NCI-H1694 (cell line): ENCODE data around the gene SYNRG.
"Not testable (repeated sequence)": the region's sequence is repeated elsewhere in the genome, so short reads cannot be mapped to it uniquely, and the experiment has no call there.

Source experiments
- DNase-seq: peaks from one replicate; lab custom pipeline; 2025; lab: John Stamatoyannopoulos, UW

The SYNRG gene

DNA sequence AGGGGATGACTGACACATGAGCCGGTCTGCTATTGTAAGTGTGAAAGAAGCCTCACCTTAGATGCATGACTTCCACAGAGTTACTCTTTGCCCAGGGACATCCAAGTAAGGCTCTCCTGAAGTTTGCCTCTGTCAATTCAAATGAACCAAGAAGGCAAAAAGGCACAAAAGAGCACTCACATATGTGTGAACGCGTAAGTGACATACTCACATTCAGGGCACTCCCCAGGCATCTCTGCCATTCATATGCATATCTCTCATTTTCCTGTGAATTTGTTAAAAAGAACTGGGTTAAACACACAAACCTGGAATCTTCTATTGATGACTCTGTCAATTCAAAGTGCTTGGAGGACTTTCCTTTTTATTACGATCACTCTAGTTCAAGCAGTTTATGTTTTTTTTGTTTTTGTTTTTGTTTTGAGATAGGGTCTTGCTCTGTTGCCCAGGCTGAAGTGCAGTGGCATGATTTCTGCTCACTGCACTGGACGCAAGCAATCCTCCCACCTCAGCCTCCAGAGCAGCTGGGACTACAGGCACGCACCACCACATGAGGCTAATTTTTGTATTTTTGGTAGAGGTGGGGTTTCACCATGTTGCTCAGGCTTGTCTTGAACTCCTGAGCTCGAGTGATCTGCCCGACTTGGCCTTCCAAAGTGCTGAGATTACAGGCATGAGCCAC is 70.1 kb downstream of the SYNRG start:
- DNase-seq: no peak

- DNase-seq: no peak
Observed at GRCh38 chr17:37535906-37536305, 73.3 kb downstream of the SYNRG start.

GRCh38 chr17:37532756-37533155 is 76.5 kb downstream of the SYNRG start:
- DNase-seq: no peak

GRCh38 chr17:37530420-37530819 is 78.8 kb downstream of the SYNRG start:
- DNase-seq: no peak

- peak; percentile 65 for DNase-seq
Observed at GRCh38 chr17:37527249-37527851, 81.9 kb downstream of the SYNRG start.

- no peak for DNase-seq
Observed at GRCh38 chr17:37523715-37524219, 85.5 kb downstream of the SYNRG start.

GRCh38 chr17:37521821-37522220 is 87.4 kb downstream of the SYNRG start:
- no peak for DNase-seq

GRCh38 chr17:37520174-37520573 is 89.0 kb downstream of the SYNRG start:
- DNase-seq: no peak

GRCh38 chr17:37519251-37519985 is 89.8 kb downstream of the SYNRG start:
- DNase-seq: no peak

DNA sequence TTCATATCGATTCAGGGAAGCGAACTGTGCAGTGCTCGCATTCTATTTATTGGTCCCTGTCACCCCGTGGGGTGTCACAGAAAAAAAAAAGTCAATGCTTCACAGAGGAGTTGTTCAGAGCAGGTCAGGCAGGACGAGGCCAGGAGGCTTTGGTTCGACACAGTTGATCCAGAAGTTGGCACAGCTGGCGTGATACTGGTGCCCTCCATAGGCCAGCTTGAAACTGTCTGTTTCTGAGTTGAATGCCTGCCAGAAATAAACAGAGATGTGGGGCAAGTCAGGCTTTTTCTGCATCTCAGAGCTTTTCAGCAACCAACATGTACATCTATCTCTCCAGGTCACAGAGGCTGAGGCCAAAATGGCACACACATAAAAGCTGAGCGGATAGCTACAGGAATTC is 90.4 kb downstream of the SYNRG start:
- DNase-seq: peak; percentile 45

GRCh38 chr17:37517881-37518280 is 91.3 kb downstream of the SYNRG start:
- no peak for DNase-seq

GRCh38 chr17:37516127-37516571 is 93.1 kb downstream of the SYNRG start:
- no peak for DNase-seq

DNA sequence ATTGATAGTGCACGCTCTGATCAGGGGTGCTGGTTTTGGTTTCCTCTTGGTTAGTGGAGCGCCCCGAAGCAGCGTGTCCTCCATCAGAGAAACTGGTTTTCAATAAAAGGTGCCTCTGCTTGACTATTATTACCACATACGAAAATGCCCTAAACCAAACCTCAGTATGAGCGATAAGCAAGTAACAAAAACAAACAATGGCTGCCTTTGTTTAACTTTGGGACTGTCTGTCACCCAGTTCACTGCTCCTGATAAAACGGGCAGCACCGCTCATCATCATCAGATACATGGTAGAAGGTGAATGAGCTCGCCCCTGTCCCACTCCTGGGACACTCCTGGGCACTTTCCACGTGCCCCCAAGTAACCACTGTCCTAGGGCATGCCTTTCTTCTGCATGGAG is 95.5 kb downstream of the SYNRG start:
- DNase-seq: no peak

DNA sequence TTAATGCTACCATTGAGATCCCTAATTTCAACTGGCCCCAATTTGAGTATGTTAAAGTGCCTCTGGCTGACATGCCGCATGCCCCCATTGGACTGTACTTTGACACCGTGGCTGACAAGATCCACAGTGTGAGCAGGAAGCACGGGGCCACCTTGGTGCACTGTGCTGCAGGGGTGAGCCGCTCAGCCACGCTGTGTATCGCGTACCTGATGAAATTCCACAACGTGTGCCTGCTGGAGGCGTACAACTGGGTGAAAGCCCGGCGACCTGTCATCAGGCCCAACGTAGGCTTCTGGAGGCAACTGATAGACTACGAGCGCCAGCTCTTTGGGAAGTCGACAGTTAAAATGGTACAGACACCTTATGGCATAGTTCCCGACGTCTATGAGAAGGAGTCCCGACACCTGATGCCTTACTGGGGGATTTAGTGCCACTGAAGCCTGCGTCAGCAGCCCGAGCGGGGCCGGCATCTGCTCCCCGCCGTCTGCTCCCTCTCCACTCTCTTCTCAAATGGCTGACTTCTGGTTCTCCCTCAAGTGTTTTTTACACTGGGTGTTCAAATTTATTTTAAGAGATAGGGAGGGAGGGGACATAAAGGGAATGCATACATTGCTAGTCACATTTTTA is 96.7 kb downstream of the SYNRG start:
- DNase-seq: peak; percentile 71

DNA sequence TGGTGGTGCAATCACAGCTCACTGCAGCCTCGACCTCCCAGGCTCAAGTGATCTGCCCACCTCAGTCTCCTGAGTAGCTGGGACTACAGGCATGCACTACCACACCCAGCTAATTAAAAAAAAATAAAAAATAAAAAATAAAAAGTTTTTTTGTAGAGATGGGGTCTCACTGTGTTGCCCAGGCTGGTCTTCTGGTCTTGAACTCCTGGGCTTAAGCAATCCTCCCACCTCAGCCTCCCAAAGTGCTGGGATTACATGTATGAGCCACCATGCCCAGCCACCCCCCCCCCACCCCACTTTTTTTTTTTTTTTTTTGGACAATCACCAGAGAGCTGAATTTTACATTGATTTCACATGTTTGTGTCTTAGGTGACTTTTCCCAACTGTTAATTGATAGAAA is 97.6 kb downstream of the SYNRG start:
- DNase-seq: not testable (repeated sequence)

DNA sequence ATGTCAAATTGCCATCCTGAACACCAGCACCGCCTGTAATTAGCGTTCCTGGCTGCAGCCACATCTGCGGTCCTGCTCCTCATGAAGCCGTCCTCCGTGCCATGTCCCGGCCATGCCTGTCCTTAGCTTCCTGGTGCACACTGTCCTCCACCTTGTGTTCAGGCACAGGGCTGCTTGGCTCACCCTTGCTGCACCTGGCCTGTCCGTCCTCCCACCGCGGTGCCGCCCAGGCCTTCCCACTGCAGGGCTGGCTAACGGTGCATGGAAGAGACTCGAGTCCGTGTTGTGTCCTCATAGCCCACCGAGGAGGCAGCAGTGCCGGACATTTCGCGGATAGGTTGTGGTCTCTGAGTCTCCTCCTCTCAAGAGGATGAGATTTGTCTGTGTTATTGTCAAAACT is 99.2 kb downstream of the SYNRG start:
- DNase-seq: no peak

GRCh38 chr17:37507111-37507510 is 102.1 kb downstream of the SYNRG start:
- DNase-seq: peak; percentile 64

DNA sequence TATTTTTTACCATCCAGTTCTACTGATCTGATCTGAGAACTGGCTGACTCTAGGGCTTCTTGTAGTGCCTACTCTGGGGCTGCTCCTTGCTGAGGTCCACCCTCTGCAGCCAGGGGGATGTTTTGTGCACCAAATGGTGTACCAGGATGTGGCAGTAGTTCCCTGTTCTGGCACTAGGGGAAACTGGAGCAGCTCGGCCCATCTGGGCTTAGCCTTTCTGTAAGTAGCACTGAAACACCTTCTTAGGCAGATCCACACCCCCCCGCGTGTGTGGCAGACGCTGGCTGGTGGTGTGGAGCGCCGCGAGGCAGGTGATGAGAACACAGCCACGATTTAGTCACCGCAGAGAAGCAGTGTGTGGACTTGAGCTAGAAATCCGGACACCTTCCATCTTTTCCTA is 102.5 kb downstream of the SYNRG start:
- DNase-seq: peak; percentile 79

GRCh38 chr17:37505333-37505732 is 103.9 kb downstream of the SYNRG start:
- DNase-seq: no peak

DNA sequence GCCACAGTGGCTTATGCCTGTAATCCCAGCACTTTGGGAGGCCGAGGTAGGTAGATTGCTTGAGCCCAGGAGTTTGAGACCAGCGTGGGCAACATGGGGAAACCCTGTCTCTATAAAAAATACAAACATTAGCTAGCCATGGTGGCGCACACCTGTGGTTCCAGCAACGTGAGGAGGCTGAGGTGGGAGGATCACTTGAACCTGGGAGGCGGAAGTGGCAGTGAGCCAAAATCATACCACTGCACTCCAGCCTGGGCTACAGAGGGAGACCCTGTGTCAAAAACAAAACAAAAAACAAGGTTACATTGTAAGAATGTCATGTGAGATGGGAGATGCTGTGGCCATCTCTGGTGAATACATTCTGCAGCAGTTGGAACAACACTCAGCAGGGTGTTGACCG is 106.1 kb downstream of the SYNRG start:
- no peak for DNase-seq

GRCh38 chr17:37502009-37502936 is 106.9 kb downstream of the SYNRG start:
- DNase-seq: no peak
